H9 (cell line): ENCODE data around the gene PFDN4. TPM values are rescaled to one million over a fixed set of nuclear protein-coding genes. Genes with fewer than 3 reads are reported as not detected.

ENCODE experiments used
- DNase-seq: peaks from one replicate; pipeline ENCODE4 v3.0.0-alpha.2; 2017
- H2AFZ ChIP-seq: one replicate; pipeline ENCODE4 v1.6.1; 2013; ENCODE audit warnings: mild to moderate bottlenecking, low read length, control low read depth, moderate library complexity
- H2AK5ac ChIP-seq: 2 replicates; pipeline ENCODE4 v1.6.1; 2013; ENCODE audit warnings: low read length, control low read depth, mixed read lengths; ENCODE audit not compliant: insufficient read length
- H2BK120ac ChIP-seq: one replicate; pipeline ENCODE4 v1.6.1; 2013; ENCODE audit warnings: low read depth, mild to moderate bottlenecking, low read length, control low read depth, inconsistent platforms; ENCODE audit not compliant: poor library complexity, severe bottlenecking
- H2BK12ac ChIP-seq: 2 replicates; pipeline ENCODE4 v1.6.1; 2013; ENCODE audit warnings: low read length, control low read depth, mixed read lengths, low read depth; ENCODE audit not compliant: insufficient read length
- H2BK15ac ChIP-seq: 2 replicates; pipeline ENCODE4 v1.6.1; 2013; ENCODE audit warnings: low read depth, low read length, control low read depth
- H2BK20ac ChIP-seq: one replicate; pipeline ENCODE4 v1.6.1; 2013; ENCODE audit warnings: low read depth, mild to moderate bottlenecking, low read length, control low read depth, inconsistent platforms; ENCODE audit not compliant: poor library complexity, severe bottlenecking
- H2BK5ac ChIP-seq: 2 replicates; pipeline ENCODE4 v1.6.1; 2013; ENCODE audit warnings: low read length, control low read depth, mixed read lengths; ENCODE audit not compliant: insufficient read length
- H3K14ac ChIP-seq: 2 replicates; pipeline ENCODE4 v1.6.1; 2013; ENCODE audit warnings: low read length, control low read depth; ENCODE audit not compliant: insufficient read depth
- H3K18ac ChIP-seq: 2 replicates; pipeline ENCODE4 v1.6.1; 2013; ENCODE audit warnings: low read depth, mild to moderate bottlenecking, mixed read lengths, low read length, control low read depth; ENCODE audit not compliant: insufficient read length
- H3K23ac ChIP-seq: 2 replicates; pipeline ENCODE4 v1.6.1; 2013; ENCODE audit warnings: low read length, control low read depth, mixed read lengths, low read depth; ENCODE audit not compliant: insufficient read length
- H3K23me2 ChIP-seq: 2 replicates; pipeline ENCODE4 v1.6.1; 2013; ENCODE audit warnings: low read depth, mild to moderate bottlenecking, mixed read lengths, low read length, control low read depth; ENCODE audit not compliant: insufficient read length, poor library complexity, severe bottlenecking
- H3K27ac ChIP-seq: 2 replicates; pipeline ENCODE4 v1.5.1; 2013; ENCODE audit warnings: low read length, control low read depth, mixed read lengths, low read depth; ENCODE audit not compliant: insufficient read length
- H3K27me3 ChIP-seq: 2 replicates; pipeline ENCODE4 v1.6.1; 2013; ENCODE audit warnings: low read length, control low read depth, inconsistent platforms; ENCODE audit not compliant: insufficient read depth
- H3K4ac ChIP-seq: 2 replicates; pipeline ENCODE4 v1.6.1; 2013; ENCODE audit warnings: low read depth, mild to moderate bottlenecking, control low read depth, inconsistent platforms, low read length, moderate library complexity
- H3K4me1 ChIP-seq: 2 replicates; pipeline ENCODE4 v1.6.1; 2013; ENCODE audit warnings: low read length, control low read depth, inconsistent platforms; ENCODE audit not compliant: insufficient read depth
- H3K4me2 ChIP-seq: 2 replicates; pipeline ENCODE4 v1.6.1; 2013; ENCODE audit warnings: low read length, control low read depth, mixed read lengths; ENCODE audit not compliant: insufficient read length, insufficient read depth
- H3K56ac ChIP-seq: 2 replicates; pipeline ENCODE4 v1.6.1; 2013; ENCODE audit warnings: low read depth, mild to moderate bottlenecking, mixed read lengths, low read length, control low read depth; ENCODE audit not compliant: insufficient read length
- H3K79me1 ChIP-seq: 2 replicates; pipeline ENCODE4 v1.6.1; 2013; ENCODE audit warnings: low read depth, mild to moderate bottlenecking, moderate library complexity, low read length, control low read depth, inconsistent platforms; ENCODE audit not compliant: insufficient read depth, poor library complexity, severe bottlenecking
- H3K79me2 ChIP-seq: 2 replicates; pipeline ENCODE4 v1.6.1; 2013; ENCODE audit warnings: low read length, control low read depth, inconsistent platforms; ENCODE audit not compliant: insufficient read depth
- H3K9ac ChIP-seq: 2 replicates; pipeline ENCODE4 v1.6.1; 2013; ENCODE audit warnings: low read length, control low read depth, mixed read lengths; ENCODE audit not compliant: insufficient read length; ENCODE audit errors: extremely low read depth
- H3K9me3 ChIP-seq: one replicate; pipeline ENCODE4 v1.6.1; 2013; ENCODE audit warnings: low read depth, low read length, inconsistent platforms; ENCODE audit not compliant: control insufficient read depth
- H3T11ph ChIP-seq: one replicate; pipeline ENCODE4 v1.6.1; 2013; ENCODE audit warnings: mild to moderate bottlenecking, low read length, control low read depth, inconsistent platforms
- H4K20me1 ChIP-seq: one replicate; pipeline ENCODE4 v1.6.1; 2013; ENCODE audit not compliant: control insufficient read depth, insufficient read length, insufficient read depth
- H4K5ac ChIP-seq: 2 replicates; pipeline ENCODE4 v1.6.1; 2013; ENCODE audit warnings: low read depth, mild to moderate bottlenecking, mixed read lengths, low read length, control low read depth; ENCODE audit not compliant: insufficient read length
- H4K8ac ChIP-seq: replicated peaks from 2 replicates; pipeline ENCODE4 v1.6.1; 2013; ENCODE audit warnings: low read length, control low read depth, mixed read lengths, low read depth; ENCODE audit not compliant: insufficient read length
- H4K91ac ChIP-seq: 2 replicates; pipeline ENCODE4 v1.6.1; 2013; ENCODE audit warnings: low read depth, mild to moderate bottlenecking, moderate library complexity, mixed read lengths, low read length, control low read depth; ENCODE audit not compliant: insufficient read length
- H3K27ac Mint-ChIP-seq, 3 experiments: 2 replicates in 2 of 3; 3 replicates in 1 of 3; pipeline ENCODE4 v1.8.0; 2020 to 2021; ENCODE audit warnings: mixed read lengths in 3 of 3, mild to moderate bottlenecking in 1 of 3, moderate library complexity in 1 of 3
- H3K27me3 Mint-ChIP-seq: 2 replicates; pipeline ENCODE4 v1.8.0; 2021; ENCODE audit warnings: low read depth, mild to moderate bottlenecking, moderate library complexity, mixed read lengths
- H3K36me3 Mint-ChIP-seq, 3 experiments: 2 replicates in 2 of 3; 3 replicates in 1 of 3; pipeline ENCODE4 v1.8.0; 2020 to 2021; ENCODE audit warnings: low read depth in 3 of 3, mixed read lengths in 3 of 3; ENCODE audit not compliant: insufficient read depth in 1 of 3
- H3K4me1 Mint-ChIP-seq, 2 experiments: 2 replicates each; pipeline ENCODE4 v1.8.0; 2020; ENCODE audit warnings: mixed read lengths in 2 of 2
- H3K4me3 Mint-ChIP-seq, 2 experiments: 2 replicates in 1 of 2; 3 replicates in 1 of 2; pipeline ENCODE4 v1.8.0; 2020 to 2021; ENCODE audit warnings: mild to moderate bottlenecking in 2 of 2, mixed read lengths in 2 of 2, moderate library complexity in 1 of 2
- H3K9me3 Mint-ChIP-seq, 2 experiments: 2 replicates in 1 of 2; 3 replicates in 1 of 2; pipeline ENCODE4 v1.8.0; 2020; ENCODE audit warnings: mild to moderate bottlenecking in 2 of 2, mixed read lengths in 2 of 2, moderate library complexity in 1 of 2
- CTCF ChIP-seq: fragments of 200-600 bp; sonication (generic); conservative IDR thresholded peaks from 3 replicates; pipeline ENCODE4 v1.8.0; 2021; ENCODE audit warnings: antibody characterized with exemption, mild to moderate bottlenecking
- WGBS: extraction: QIAGEN DNeasy Blood & Tissue Kit; methylation state at CpG from one replicate; pipeline ENCODE4 v1.1.7; 2013; ENCODE audit warnings: missing lambda C conversion rate, low lambda C conversion rate, mixed read lengths; ENCODE audit not compliant: insufficient read length; ENCODE audit errors: extremely low coverage; 5-methylcytosine and 5-hydroxymethylcytosine counted together
- total RNA-seq: library from RNA; stranded (reverse); gene quantifications from 2 replicates; pipeline ENCODE4 v1.2.1, GENCODE V29; 2021

PFDN4 gene
- total RNA-seq, 1 experiment from 2014 or later, result 73.6 TPM

- no peaks in the 10 kb centered on the region for H3K23me2 ChIP-seq
- no peaks in the 10 kb centered on the region for H3K9me3 ChIP-seq
- H2BK5ac ChIP-seq, result no peak overlapping the region
- no peak overlapping the region for H2AK5ac ChIP-seq
- H3K79me1 ChIP-seq, result no peaks in the 10 kb centered on the region
- H3K18ac ChIP-seq, result no peak overlapping the region
- no peak overlapping the region for H3T11ph ChIP-seq
- no peak overlapping the region for H3K4ac ChIP-seq
- no peak overlapping the region for H2BK12ac ChIP-seq
- H3K14ac ChIP-seq, result no peak overlapping the region
- no peaks in the 10 kb centered on the region; a peak in 1 of 5 replicates for H3K9me3 Mint-ChIP-seq
- no peak overlapping the region for H3K27ac ChIP-seq
- H4K5ac ChIP-seq, result no peak overlapping the region
- no peaks in the 10 kb centered on the region for H3K79me2 ChIP-seq
- no peak overlapping the region for H3K9ac ChIP-seq
- no peak overlapping the region for H3K23ac ChIP-seq
- no peak overlapping the region for H2BK15ac ChIP-seq
- H3K4me1 Mint-ChIP-seq, result no peaks in the 10 kb centered on the region
- no peaks in the 10 kb centered on the region for H3K27me3 ChIP-seq
- H3K27ac Mint-ChIP-seq, result no peak overlapping the region
- no peak overlapping the region for H3K56ac ChIP-seq
- TF ChIP-seq CTCF, result no peak
- H4K91ac ChIP-seq, result no peak overlapping the region
- no peak overlapping the region for H2BK120ac ChIP-seq
- no peaks in the 10 kb centered on the region for H3K4me1 ChIP-seq
- H3K4me3 Mint-ChIP-seq, result no peak overlapping the region
- H3K4me2 ChIP-seq, result no peak overlapping the region
- no peak overlapping the region for H2BK20ac ChIP-seq
- H3K36me3 Mint-ChIP-seq, result no peaks in the 10 kb centered on the region
- no peak overlapping the region for H2AFZ ChIP-seq
- no peak overlapping the region for H4K8ac ChIP-seq
- peaks cover 2% of the 10 kb centered on the region; the same call in 1 of the 2 replicates for H3K27me3 Mint-ChIP-seq
- H4K20me1 ChIP-seq, result no peaks in the 10 kb centered on the region
- no peak for DNase-seq
- WGBS, result no CpG with 5 or more reads among the region's 4 CpGs
Observed at GRCh38 chr20:54161821-54162149, 46.1 kb upstream of the PFDN4 start.
